HepG2 (cell line): ENCODE data around the gene CCDC121. TPM values are rescaled to one million over a fixed set of nuclear protein-coding genes. Genes with fewer than 3 reads are reported as not detected.

Experiments
- CBX5 ChIP-seq: sonication (generic); formaldehyde crosslinking; IDR thresholded peaks from 2 replicates; pipeline ENCODE4 v1.4.0; 2020; ENCODE audit warnings: missing genetic modification reagents, borderline replicate concordance
- HNRNPH1 ChIP-seq: fragments of 200-400 bp; formaldehyde crosslinking; optimal IDR thresholded peaks from 2 replicates; pipeline ENCODE3; 2017; ENCODE audit warnings: mild to moderate bottlenecking, low read depth, low read length
- IKZF1 ChIP-seq: fragments of 450-650 bp; IDR thresholded peaks from 2 replicates; pipeline ENCODE4 v1.7.1; 2016
- RARA ChIP-seq: IDR thresholded peaks from 2 replicates; pipeline ENCODE4 v1.6.1; 2016; ENCODE audit warnings: missing genetic modification reagents, missing compliant biosample characterization
- SMC3 ChIP-seq: IDR thresholded peaks from 2 replicates; pipeline ENCODE4 v1.6.1; 2011; ENCODE audit warnings: low read length, improper control_type of control experiment
- ZNF138 ChIP-seq: sonication (generic); formaldehyde crosslinking; IDR thresholded peaks from 2 replicates; pipeline ENCODE4 v1.5.0; 2020; ENCODE audit warnings: mild to moderate bottlenecking, low read depth, missing genetic modification reagents
- ZNF441 ChIP-seq: sonication (generic); formaldehyde crosslinking; IDR thresholded peaks from 2 replicates; pipeline ENCODE4 v1.7.0; 2021; ENCODE audit warnings: missing genetic modification reagents, borderline replicate concordance
- ZNF605 ChIP-seq: sonication (generic); formaldehyde crosslinking; IDR thresholded peaks from 2 replicates; pipeline ENCODE4 v1.8.0; 2022; ENCODE audit warnings: mild to moderate bottlenecking, missing genetic modification reagents
- ZNF652 ChIP-seq: IDR thresholded peaks from 2 replicates; pipeline ENCODE4 v1.6.1; 2016; ENCODE audit warnings: low read depth, borderline replicate concordance
- ZNF782 ChIP-seq: sonication (generic); formaldehyde crosslinking; IDR thresholded peaks from 2 replicates; pipeline ENCODE4 v1.4.0; 2020; ENCODE audit warnings: missing genetic modification reagents, mild to moderate bottlenecking, borderline replicate concordance
- ZSCAN21 ChIP-seq: sonication (generic); formaldehyde crosslinking; IDR thresholded peaks from 2 replicates; pipeline ENCODE4 v1.8.0; 2022; ENCODE audit warnings: mild to moderate bottlenecking, missing genetic modification reagents, moderate library complexity, borderline replicate concordance
- polyA plus RNA-seq, 8 experiments: library from polyadenylated mRNA; depleted of rRNA in 3 of 8; stranded (reverse) in 7 of 8; unstranded in 1 of 8; fragments of >200 nt; fragmentation: Illumina TruSeq in 4 of 8; extraction: Trizol in 4 of 8; gene quantifications; 2 replicates each; pipeline versions ENCODE4 v1.2.1 to v1.2.3, GENCODE V29; 2011 to 2016; ENCODE audit warnings: low read depth in 4 of 8, missing spikeins in 1 of 8, mixed read lengths in 1 of 8; ENCODE audit not compliant: insufficient read depth in 1 of 8
- total RNA-seq, 5 experiments: library from RNA; depleted of rRNA; stranded (reverse); fragments of >200 nt; fragmentation: Illumina TruSeq; extraction: Trizol; gene quantifications; 2 replicates each; pipeline ENCODE4 v1.2.3, GENCODE V29; 2016; ENCODE audit warnings: low read depth in 1 of 5
- TF ChIP-seq, protein P1 (sequence below): IDR thresholded peaks from 2 replicates; pipeline ENCODE4 v1.6.1; 2016; ENCODE audit warnings: low read depth
- TF ChIP-seq, protein P2 (sequence below): sonication (generic); formaldehyde crosslinking; IDR thresholded peaks from 2 replicates; pipeline ENCODE4 v1.8.0; 2022; ENCODE audit warnings: missing genetic modification reagents, mild to moderate bottlenecking, inconsistent platforms, borderline replicate concordance
- TF ChIP-seq, protein P3 (sequence below): sonication (generic); formaldehyde crosslinking; IDR thresholded peaks from 2 replicates; pipeline ENCODE4 v1.5.0; 2020; ENCODE audit warnings: missing genetic modification reagents, mild to moderate bottlenecking, borderline replicate concordance
- TF ChIP-seq, protein P4 (sequence below): fragments of 450-650 bp; IDR thresholded peaks from 2 replicates; pipeline ENCODE4 v1.6.1; 2017
- TF ChIP-seq, protein P5 (sequence below): sonication (generic); formaldehyde crosslinking; IDR thresholded peaks from 2 replicates; pipeline ENCODE4 v1.4.0; 2020; ENCODE audit warnings: mild to moderate bottlenecking, missing genetic modification reagents
- TF ChIP-seq, protein P6 (sequence below): sonication (generic); formaldehyde crosslinking; IDR thresholded peaks from 2 replicates; pipeline ENCODE4 v1.5.0; 2020; ENCODE audit warnings: mild to moderate bottlenecking, missing genetic modification reagents

The CCDC121 gene
- total and polyA plus RNA-seq, 2 of the 13 experiments (the other 11 are each of a cell fraction or from before 2014, with no cell fraction given): 1.9 to 3.0 TPM

DNA sequence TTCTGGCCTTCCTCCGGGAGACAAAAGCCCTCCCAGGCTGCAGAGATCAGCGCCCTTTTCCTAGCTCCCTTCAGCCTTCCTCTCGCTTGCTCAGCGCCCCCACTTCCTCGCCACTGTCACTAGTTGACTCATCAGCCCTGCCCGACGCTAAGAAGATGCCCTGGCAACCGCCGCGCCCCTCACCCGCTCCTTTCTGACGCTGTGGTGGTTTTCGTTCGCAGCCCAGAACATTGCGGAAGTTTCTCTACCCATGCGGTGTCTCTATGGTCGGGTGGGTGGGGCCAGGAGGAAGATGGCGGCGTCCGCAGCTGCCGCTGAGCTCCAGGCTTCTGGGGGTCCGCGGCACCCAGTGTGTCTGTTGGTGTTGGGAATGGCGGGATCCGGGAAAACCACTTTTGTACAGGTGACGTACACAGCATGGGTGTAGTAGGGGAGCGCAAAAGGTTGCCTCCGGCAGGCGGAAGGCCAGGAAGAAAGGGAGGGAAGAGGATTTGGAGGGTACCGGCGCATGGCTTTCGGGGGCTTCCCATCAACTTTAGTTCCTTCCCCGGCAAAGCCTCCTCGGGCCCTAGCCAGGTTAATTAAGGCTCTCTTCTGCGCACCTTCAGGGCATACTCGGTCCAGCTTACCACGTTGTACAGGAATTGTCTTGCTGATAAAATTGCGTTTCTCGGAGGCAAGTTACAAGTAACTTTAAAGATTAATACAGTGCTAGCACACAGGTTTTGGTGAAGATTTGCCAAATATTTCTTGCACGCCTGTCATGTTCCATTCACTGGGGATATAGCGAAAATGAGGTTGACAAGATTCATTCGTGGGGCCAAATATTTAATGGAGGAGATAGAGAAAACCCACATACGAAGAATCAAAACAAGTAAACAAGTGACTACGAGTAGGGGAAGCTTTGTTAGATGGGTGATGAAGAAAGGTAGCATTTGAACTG, at the start of gene CCDC121, which contains the start of gene GPN1 (continued):
- TF ChIP-seq, protein P1, sequence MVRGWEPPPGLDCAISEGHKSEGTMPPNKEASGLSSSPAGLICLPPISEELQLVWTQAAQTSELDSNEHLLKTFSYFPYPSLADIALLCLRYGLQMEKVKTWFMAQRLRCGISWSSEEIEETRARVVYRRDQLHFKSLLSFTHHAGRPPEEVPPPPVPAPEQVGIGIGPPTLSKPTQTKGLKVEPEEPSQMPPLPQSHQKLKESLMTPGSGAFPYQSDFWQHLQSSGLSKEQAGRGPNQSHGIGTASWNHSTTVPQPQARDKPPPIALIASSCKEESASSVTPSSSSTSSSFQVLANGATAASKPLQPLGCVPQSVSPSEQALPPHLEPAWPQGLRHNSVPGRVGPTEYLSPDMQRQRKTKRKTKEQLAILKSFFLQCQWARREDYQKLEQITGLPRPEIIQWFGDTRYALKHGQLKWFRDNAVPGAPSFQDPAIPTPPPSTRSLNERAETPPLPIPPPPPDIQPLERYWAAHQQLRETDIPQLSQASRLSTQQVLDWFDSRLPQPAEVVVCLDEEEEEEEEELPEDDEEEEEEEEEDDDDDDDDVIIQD (CRISPR knock-in tag): peak; percentile 73
- peak; percentile 69; the same call in 1 of the 2 replicates for TF ChIP-seq ZNF782 (CRISPR knock-in tag)
- TF ChIP-seq HNRNPH1: peak; percentile 80
- no peak for TF ChIP-seq SMC3
- TF ChIP-seq, protein P2, sequence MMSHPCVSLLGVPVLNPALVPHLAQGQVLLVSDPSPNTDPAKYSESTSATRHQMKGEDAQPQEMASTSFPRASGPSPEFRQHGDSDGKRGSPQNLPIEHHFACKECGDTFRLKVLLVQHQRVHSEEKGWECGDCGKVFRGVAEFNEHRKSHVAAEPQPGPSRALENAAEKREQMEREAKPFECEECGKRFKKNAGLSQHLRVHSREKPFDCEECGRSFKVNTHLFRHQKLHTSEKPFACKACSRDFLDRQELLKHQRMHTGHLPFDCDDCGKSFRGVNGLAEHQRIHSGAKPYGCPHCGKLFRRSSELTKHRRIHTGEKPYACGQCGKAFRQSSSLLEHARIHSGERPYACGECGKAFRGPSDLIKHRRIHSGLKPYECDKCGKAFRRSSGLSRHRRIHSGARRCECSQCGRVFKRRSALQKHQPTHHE (CRISPR knock-in tag): peak; percentile 63; the same call in 1 of the 2 replicates
- TF ChIP-seq ZSCAN21 (CRISPR knock-in tag): no peak
- TF ChIP-seq ZNF138: 0 out of 2 replicates have a peak, but pooled peaks have one; percentile 23
- no peak for TF ChIP-seq ZNF652 (CRISPR knock-in tag)
- peak; percentile 96 for TF ChIP-seq ZNF605
- TF ChIP-seq, protein P3, sequence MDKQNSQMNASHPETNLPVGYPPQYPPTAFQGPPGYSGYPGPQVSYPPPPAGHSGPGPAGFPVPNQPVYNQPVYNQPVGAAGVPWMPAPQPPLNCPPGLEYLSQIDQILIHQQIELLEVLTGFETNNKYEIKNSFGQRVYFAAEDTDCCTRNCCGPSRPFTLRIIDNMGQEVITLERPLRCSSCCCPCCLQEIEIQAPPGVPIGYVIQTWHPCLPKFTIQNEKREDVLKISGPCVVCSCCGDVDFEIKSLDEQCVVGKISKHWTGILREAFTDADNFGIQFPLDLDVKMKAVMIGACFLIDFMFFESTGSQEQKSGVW (CRISPR knock-in tag): no peak; the same call in 1 of the 2 replicates
- peak; percentile 54 for TF ChIP-seq RARA
- TF ChIP-seq ZNF441 (CRISPR knock-in tag): peak; percentile 80; the same call in 1 of the 2 replicates
- TF ChIP-seq, protein P4, sequence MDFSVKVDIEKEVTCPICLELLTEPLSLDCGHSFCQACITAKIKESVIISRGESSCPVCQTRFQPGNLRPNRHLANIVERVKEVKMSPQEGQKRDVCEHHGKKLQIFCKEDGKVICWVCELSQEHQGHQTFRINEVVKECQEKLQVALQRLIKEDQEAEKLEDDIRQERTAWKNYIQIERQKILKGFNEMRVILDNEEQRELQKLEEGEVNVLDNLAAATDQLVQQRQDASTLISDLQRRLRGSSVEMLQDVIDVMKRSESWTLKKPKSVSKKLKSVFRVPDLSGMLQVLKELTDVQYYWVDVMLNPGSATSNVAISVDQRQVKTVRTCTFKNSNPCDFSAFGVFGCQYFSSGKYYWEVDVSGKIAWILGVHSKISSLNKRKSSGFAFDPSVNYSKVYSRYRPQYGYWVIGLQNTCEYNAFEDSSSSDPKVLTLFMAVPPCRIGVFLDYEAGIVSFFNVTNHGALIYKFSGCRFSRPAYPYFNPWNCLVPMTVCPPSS: no peak
- TF ChIP-seq, protein P5, sequence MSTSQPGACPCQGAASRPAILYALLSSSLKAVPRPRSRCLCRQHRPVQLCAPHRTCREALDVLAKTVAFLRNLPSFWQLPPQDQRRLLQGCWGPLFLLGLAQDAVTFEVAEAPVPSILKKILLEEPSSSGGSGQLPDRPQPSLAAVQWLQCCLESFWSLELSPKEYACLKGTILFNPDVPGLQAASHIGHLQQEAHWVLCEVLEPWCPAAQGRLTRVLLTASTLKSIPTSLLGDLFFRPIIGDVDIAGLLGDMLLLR (CRISPR knock-in tag): no peak; the same call in none of the 2 replicates
- TF ChIP-seq, protein P6, sequence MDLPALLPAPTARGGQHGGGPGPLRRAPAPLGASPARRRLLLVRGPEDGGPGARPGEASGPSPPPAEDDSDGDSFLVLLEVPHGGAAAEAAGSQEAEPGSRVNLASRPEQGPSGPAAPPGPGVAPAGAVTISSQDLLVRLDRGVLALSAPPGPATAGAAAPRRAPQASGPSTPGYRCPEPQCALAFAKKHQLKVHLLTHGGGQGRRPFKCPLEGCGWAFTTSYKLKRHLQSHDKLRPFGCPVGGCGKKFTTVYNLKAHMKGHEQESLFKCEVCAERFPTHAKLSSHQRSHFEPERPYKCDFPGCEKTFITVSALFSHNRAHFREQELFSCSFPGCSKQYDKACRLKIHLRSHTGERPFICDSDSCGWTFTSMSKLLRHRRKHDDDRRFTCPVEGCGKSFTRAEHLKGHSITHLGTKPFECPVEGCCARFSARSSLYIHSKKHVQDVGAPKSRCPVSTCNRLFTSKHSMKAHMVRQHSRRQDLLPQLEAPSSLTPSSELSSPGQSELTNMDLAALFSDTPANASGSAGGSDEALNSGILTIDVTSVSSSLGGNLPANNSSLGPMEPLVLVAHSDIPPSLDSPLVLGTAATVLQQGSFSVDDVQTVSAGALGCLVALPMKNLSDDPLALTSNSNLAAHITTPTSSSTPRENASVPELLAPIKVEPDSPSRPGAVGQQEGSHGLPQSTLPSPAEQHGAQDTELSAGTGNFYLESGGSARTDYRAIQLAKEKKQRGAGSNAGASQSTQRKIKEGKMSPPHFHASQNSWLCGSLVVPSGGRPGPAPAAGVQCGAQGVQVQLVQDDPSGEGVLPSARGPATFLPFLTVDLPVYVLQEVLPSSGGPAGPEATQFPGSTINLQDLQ: no peak
- peak; percentile 60; the same call in 1 of the 2 replicates for TF ChIP-seq CBX5 (CRISPR knock-in tag)
- TF ChIP-seq IKZF1: no peak
